Thoracic aorta (tissue), 2 donors: ENCODE measurements around the gene SS18L1. TPM values are rescaled to one million over a fixed set of nuclear protein-coding genes. Genes with fewer than 3 reads are reported as not detected.

Experiments used
- ATAC-seq: fragments of 150-250 bp; one replicate; pipeline ENCODE4 v1.8.0; 2017; ENCODE audit warnings: low read depth; ENCODE audit not compliant: insufficient number of reproducible peaks, low FRiP score
- DNase-seq: peaks from one replicate; pipeline ENCODE4 v3.0.0-alpha.2; 2020; ENCODE audit warnings: low spot score
- H3K27ac ChIP-seq, 2 donors: fragments of 200-600 bp; sonication (generic); 1 replicate in 1 of 2; 2 replicates in 1 of 2; pipeline ENCODE4 v1.5.1; 2016; ENCODE audit warnings: mild to moderate bottlenecking in 2 of 2, moderate library complexity in 2 of 2
- H3K27me3 ChIP-seq: fragments of 200-600 bp; sonication (generic); replicated peaks from 2 replicates; pipeline ENCODE4 v1.6.0; 2016; ENCODE audit warnings: mild to moderate bottlenecking; ENCODE audit not compliant: insufficient read depth
- H3K36me3 ChIP-seq: fragments of 200-600 bp; sonication (generic); one replicate; pipeline ENCODE4 v1.5.1; 2016
- H3K4me1 ChIP-seq, 2 donors: fragments of 200-600 bp; sonication (generic); 1 replicate in 1 of 2; 2 replicates in 1 of 2; pipeline versions ENCODE4 v1.5.1 to v1.6.0; 2016; ENCODE audit warnings: low read depth in 2 of 2, mild to moderate bottlenecking in 1 of 2; ENCODE audit not compliant: control insufficient read depth in 1 of 2
- H3K4me3 ChIP-seq: fragments of 200-600 bp; sonication (generic); 2 replicates; pipeline ENCODE4 v1.5.1; 2016; ENCODE audit warnings: mild to moderate bottlenecking
- H3K9me3 ChIP-seq: fragments of 200-600 bp; sonication (generic); 2 replicates; pipeline ENCODE4 v1.5.1; 2016
- total RNA-seq, 2 donors: library from RNA; depleted of rRNA; stranded (reverse); fragments of >200 nt; gene quantifications; one replicate each; pipeline versions ENCODE4 v1.1.0 to v1.2.3, GENCODE V29; 2016
- TF ChIP-seq, protein P1 (sequence below): fragments of 200-600 bp; sonication (generic); IDR thresholded peaks from one replicate; pipeline ENCODE4 v1.5.1; 2019; ENCODE audit warnings: antibody characterized with exemption

The SS18L1 gene
- total RNA-seq, 2 donors from 2014 or later, result 10.7 to 21.7 TPM

- peaks cover 9 to 15% of the 10 kb centered on the region in 2 donors for H3K4me1 ChIP-seq
Measured at GRCh38 chr20:62136283-62137091, 7.1 kb upstream of the SS18L1 start.

GRCh38 chr20:62137092-62137384 is 6.5 kb upstream of the SS18L1 start:
- H3K27ac ChIP-seq, result no peak overlapping the region
- TF ChIP-seq, protein P1, sequence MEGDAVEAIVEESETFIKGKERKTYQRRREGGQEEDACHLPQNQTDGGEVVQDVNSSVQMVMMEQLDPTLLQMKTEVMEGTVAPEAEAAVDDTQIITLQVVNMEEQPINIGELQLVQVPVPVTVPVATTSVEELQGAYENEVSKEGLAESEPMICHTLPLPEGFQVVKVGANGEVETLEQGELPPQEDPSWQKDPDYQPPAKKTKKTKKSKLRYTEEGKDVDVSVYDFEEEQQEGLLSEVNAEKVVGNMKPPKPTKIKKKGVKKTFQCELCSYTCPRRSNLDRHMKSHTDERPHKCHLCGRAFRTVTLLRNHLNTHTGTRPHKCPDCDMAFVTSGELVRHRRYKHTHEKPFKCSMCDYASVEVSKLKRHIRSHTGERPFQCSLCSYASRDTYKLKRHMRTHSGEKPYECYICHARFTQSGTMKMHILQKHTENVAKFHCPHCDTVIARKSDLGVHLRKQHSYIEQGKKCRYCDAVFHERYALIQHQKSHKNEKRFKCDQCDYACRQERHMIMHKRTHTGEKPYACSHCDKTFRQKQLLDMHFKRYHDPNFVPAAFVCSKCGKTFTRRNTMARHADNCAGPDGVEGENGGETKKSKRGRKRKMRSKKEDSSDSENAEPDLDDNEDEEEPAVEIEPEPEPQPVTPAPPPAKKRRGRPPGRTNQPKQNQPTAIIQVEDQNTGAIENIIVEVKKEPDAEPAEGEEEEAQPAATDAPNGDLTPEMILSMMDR, result no peak
- no peak for DNase-seq
- no peak for ATAC-seq
- no peaks in the 10 kb centered on the region for H3K27me3 ChIP-seq
- peaks cover 15 to 21% of the 10 kb centered on the region in 2 donors for H3K4me1 ChIP-seq
- H3K36me3 ChIP-seq, result peaks cover 51% of the 10 kb centered on the region
- H3K9me3 ChIP-seq, result no peaks in the 10 kb centered on the region
- H3K4me3 ChIP-seq, result no peak overlapping the region

More at GRCh38 chr20:62136283-62137091, 7.1 kb upstream of the SS18L1 start:
- Histone ChIP-seq H3K9me3 (no peaks in the 10 kb centered on the region), H3K36me3 (peaks cover 57% of the 10 kb centered on the region), H3K4me3 (no peak overlapping the region), H3K27me3 (no peaks in the 10 kb centered on the region), H3K27ac (no peak overlapping the region)
- TF ChIP-seq, protein P1, result peak; percentile 66
- ATAC-seq (no peak), DNase-seq (no peak)

DNA sequence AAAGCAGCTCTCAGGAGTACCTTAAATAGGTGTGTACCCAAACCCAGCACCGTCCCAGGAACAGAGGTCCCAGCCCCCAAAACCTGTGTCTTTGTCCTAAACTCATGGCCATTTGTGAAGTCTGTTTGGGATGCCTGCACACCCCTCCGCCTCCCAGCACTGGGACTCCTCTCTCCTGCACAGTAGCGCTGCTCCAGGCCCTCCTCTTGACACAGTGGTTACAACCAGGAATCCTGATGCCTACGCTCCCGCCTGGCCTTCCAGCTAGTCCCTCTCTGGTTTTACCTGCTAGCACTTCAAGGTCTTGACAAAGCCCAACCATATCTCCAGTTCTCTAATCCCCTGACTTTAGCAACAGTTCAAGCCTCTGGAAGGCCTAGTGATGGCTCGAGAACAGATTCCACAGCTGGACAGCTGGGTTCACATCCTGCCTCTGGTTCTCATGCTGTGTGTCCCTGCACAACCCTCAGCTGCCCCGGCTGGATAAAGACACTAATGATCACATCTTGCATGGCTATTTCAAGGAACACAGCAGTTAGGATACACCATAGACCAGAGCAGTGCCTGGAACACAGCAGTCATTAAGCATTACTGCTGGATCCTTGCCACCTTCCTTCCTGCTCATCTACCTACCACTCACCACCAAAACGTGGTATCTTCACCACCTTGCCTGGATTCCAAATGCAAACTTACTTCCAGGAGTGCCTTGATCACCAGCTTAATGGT is 5.9 kb upstream of the SS18L1 start:
- H3K4me1 ChIP-seq, result peaks cover 16 to 24% of the 10 kb centered on the region in 2 donors
- H3K4me3 ChIP-seq, result no peak overlapping the region
- no peaks in the 10 kb centered on the region for H3K27me3 ChIP-seq
- DNase-seq, result no peak
- peaks cover 49% of the 10 kb centered on the region for H3K36me3 ChIP-seq
- ATAC-seq, result no peak
- no peaks in the 10 kb centered on the region for H3K9me3 ChIP-seq
- no peak overlapping the region for H3K27ac ChIP-seq
- TF ChIP-seq, protein P1, result no peak

DNA sequence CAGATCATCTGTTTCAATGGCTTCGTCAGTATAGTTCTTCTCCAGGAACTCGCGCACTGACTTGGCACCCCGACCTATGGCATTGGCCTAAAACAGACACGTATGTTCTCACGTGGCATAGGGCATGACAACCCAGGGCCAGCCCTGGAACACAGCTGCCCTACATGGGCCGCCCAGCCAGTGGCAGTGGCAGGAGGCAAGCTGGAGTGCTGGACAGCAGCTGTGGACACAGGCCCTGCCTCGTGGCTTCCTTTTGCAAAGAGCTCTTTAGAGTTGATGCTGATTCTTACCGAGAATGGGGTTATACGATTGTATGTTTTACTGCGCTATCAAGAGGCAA is 5.4 kb upstream of the SS18L1 start:
- no peak overlapping the region for H3K4me3 ChIP-seq
- TF ChIP-seq, protein P1, result no peak

GRCh38 chr20:62138912-62139311 is 4.7 kb upstream of the SS18L1 start:
- H3K27me3 ChIP-seq, result no peaks in the 10 kb centered on the region
- no peak for DNase-seq
- no peak overlapping the region for H3K27ac ChIP-seq
- H3K4me1 ChIP-seq, result peaks cover 16 to 24% of the 10 kb centered on the region in 2 donors
- ATAC-seq, result no peak
- TF ChIP-seq, protein P1, result no peak
- H3K36me3 ChIP-seq, result peaks cover 41% of the 10 kb centered on the region
- H3K4me3 ChIP-seq, result no peak overlapping the region
- no peaks in the 10 kb centered on the region for H3K9me3 ChIP-seq

More for the DNA sequence above, 5.4 kb upstream of the SS18L1 start:
- Histone ChIP-seq H3K36me3 (peaks cover 44% of the 10 kb centered on the region), H3K27ac (no peak overlapping the region), H3K4me1 (peaks cover 16 to 24% of the 10 kb centered on the region in 2 donors), H3K9me3 (no peaks in the 10 kb centered on the region), H3K27me3 (no peaks in the 10 kb centered on the region)
- ATAC-seq (no peak), DNase-seq (no peak)
